Fibroblast of villous mesenchyme (primary cell): ENCODE measurements around the gene ABR. TPM values are rescaled to one million over a fixed set of nuclear protein-coding genes. Genes with fewer than 3 reads are reported as not detected.

Experiments used
- DNase-seq: peaks from one replicate; pipeline ENCODE4 v3.0.0-alpha.2; 2010; ENCODE audit warnings: low read depth
- H3K4me3 ChIP-seq: 2 replicates; pipeline ENCODE4 v1.5.1; 2011; ENCODE audit warnings: low read depth, mild to moderate bottlenecking, low read length
- CTCF ChIP-seq: IDR thresholded peaks from 2 replicates; pipeline ENCODE4 v1.5.1; 2012; ENCODE audit warnings: low read depth, mild to moderate bottlenecking, low read length; ENCODE audit not compliant: insufficient read depth
- total RNA-seq: library from RNA; depleted of rRNA; stranded (reverse); fragments of >200 nt; gene quantifications from 2 replicates; pipeline ENCODE4 v1.2.3, GENCODE V29; 2012

The ABR gene
- total RNA-seq, 1 donor, result 51.8 TPM

- H3K4me3 ChIP-seq, result no peak overlapping the region
- no peak for TF ChIP-seq CTCF
- no peak for DNase-seq
Measured at GRCh38 chr17:1091900-1092299, 87.9 kb downstream of the ABR start.

DNA sequence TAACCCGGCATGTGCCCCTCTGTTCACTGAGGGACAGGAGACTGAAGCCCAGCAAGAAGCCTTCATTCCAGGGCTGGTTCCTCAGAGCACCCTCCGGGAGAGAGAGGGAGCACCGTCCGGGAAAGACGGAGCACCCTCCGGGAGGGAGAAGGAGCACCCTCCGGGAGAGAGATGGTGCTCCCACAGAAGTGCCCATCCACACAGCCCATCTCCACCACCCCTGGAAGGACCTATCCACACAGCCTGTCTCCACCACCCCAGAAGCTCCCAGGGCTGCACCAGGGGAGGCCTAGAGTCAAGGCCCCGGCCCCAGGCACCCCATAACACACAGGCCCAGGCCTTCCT is 88.6 kb downstream of the ABR start:
- no peak overlapping the region for H3K4me3 ChIP-seq
- no peak for DNase-seq
- TF ChIP-seq CTCF, result no peak

DNA sequence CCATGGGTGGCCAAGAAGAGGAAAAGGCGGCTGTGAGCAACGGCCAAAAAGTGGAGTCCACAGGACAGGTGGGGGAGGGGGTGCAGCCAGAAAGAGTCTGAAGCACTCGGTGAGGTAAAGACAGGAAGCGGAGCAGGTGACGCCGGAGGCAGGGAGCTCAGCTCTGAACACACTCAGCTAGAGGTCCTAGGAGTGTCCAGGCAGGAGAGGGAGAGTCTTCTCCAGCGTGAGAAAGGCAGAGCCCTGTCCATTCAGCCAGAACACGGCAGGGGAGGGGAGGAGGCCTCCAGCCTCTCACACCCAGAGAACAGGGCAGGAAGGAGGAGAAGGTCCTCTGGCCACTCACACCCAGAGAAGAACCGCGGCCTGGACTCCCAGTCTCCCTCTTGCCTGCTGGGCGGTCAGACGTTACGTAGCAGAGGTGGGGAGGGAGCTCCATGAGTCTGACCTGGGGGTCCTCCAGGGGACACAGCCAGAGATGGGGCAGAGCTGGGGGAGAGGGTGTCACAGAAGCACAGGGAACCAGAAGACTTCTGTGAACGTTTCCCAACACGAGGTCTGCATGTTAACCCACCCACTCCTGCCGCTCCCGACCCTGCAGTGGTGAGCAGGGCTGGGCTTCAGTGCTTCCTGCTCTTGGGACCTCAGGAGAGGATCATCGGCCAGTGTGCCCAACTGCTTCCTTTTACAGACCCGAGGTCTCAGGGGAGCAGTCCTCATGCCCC is 89.2 kb downstream of the ABR start:
- no peak for TF ChIP-seq CTCF
- no peak overlapping the region for H3K4me3 ChIP-seq
- DNase-seq, result no peak

- DNase-seq, result no peak
- TF ChIP-seq CTCF, result no peak
- H3K4me3 ChIP-seq, result no peak overlapping the region
Measured at GRCh38 chr17:1089915-1090314, 89.9 kb downstream of the ABR start.

- DNase-seq, result no peak
- no peak for TF ChIP-seq CTCF
Measured at GRCh38 chr17:1087381-1088241, 92.2 kb downstream of the ABR start.

DNA sequence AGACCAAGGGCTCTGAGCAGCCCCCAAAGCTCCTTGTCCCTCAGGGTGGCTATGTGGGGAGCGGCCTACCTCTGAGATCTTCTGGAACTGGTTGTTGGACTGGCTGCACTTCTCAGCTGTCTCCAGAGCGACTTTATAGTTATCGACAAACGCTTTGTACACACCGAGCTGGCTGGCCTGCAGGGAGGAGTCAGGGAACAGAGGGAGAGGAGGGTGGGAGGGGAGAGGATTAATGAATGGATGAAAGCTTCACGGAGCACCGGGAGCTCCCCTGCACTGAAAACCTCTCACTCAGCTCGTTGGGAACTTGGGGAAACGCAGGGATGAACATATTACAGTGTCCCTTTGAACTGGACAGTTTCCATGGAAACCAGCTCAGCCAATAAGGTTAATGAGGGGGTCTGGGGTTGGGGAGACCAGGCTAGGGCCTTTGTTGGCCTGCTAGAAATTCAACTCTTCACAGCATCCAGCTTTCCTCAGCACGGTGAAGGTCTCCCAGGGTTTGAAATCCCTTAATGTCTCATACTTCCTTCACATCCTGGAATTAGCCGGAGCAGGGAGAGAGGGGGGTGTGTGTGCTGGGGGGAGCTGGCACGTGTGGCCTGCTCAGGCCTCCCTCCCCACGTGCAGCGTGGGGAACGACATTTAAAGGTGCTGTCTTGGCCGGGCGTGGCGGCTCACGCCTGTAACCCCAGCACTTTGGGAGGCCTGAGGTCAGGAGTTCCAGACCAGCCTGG is 96.2 kb downstream of the ABR start:
- DNase-seq, result no peak
- no peak overlapping the region for H3K4me3 ChIP-seq
- TF ChIP-seq CTCF, result no peak

More at GRCh38 chr17:1087381-1088241, 92.2 kb downstream of the ABR start:
- H3K4me3 ChIP-seq, result no peak overlapping the region
